ENCODE results near the gene TSC22D3.

DNA sequence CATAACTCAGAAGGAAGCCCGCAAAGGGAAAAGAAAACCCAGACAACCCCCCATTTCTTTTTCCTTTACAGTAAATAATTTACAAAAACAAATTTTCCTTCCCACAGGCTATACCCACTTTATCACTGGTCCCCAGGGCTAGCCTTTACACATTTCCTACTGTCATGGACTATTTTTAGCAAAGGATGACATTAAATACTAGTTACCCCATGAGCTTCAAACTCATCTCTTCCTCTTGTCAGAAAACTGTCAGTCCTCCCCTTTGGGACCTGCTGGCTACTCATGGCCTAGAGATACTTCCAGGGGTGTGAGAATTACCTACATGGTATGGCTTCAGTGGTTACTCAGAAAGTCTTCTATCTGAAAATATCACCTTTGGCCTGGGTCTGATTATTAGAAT, 11.9 kb downstream of the TSC22D3 start:
- TF ChIP-seq, protein P1, sequence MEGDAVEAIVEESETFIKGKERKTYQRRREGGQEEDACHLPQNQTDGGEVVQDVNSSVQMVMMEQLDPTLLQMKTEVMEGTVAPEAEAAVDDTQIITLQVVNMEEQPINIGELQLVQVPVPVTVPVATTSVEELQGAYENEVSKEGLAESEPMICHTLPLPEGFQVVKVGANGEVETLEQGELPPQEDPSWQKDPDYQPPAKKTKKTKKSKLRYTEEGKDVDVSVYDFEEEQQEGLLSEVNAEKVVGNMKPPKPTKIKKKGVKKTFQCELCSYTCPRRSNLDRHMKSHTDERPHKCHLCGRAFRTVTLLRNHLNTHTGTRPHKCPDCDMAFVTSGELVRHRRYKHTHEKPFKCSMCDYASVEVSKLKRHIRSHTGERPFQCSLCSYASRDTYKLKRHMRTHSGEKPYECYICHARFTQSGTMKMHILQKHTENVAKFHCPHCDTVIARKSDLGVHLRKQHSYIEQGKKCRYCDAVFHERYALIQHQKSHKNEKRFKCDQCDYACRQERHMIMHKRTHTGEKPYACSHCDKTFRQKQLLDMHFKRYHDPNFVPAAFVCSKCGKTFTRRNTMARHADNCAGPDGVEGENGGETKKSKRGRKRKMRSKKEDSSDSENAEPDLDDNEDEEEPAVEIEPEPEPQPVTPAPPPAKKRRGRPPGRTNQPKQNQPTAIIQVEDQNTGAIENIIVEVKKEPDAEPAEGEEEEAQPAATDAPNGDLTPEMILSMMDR (conservative IDR thresholded peaks at IDR 0.05 in 1 of 2, IDR thresholded peaks at IDR 0.05 in 1 of 2; ENCODE audit: low read depth in 1 of 2, low read length in 2 of 2): no peak
- TF ChIP-seq EZH2 (IDR thresholded peaks at IDR 0.05; ENCODE audit: low read length, missing control alignments): no peak
